NCI-H774 (cell line): Measurements from ENCODE around the gene SERTM2.
"Not testable (repeated sequence)": the region's sequence is repeated elsewhere in the genome, so short reads cannot be mapped to it uniquely, and the experiment has no call there.

Experiments used
- DNase-seq: peaks from one replicate; lab custom pipeline; 2025; lab: John Stamatoyannopoulos, UW

The SERTM2 gene

DNA sequence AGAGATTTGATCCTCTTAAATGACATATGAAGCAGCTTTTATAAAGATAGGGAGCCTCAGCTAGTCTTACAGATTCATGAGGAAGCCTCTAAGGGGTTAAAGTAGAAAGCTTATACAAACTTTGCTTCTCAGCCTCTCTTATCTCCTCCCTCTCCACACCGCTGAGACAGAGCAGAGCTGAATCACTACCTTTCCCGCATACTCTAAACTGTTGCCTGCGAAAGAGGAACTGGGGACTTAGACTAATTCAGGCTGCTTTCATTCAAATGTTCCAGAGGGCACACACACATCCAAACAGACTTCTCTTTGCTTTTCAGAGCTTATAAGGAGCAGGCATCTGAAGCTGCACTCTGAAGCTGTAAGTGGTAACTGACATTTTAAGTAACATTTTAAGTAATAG is at the start of gene SERTM2:
SERTM2 (plus strand) TSS at position 169 of the 400 bp plus-strand sequence. CDS start 7,213 bp downstream, outside the sequence.
- DNase-seq, result no peak

DNA sequence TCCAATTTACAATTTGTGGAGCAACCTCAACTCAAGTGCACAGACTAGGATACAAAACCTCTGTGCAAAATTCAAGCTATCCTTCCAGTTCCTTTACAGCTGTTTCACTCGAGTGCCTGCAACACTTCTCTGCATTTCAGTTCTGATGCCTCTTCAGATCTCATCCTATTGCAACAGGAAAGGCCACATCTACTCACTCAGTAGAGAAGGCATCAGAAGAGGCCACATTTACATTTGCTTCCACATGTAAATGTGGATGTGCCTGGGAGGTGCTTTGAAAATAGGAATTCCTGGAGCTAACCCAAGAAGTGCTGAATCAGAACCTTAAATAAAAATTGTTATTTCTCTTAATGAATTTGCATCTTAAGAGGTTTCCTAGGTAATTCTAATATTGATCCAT is 45.8 kb upstream of the SERTM2 start:
- DNase-seq, result no peak

DNA sequence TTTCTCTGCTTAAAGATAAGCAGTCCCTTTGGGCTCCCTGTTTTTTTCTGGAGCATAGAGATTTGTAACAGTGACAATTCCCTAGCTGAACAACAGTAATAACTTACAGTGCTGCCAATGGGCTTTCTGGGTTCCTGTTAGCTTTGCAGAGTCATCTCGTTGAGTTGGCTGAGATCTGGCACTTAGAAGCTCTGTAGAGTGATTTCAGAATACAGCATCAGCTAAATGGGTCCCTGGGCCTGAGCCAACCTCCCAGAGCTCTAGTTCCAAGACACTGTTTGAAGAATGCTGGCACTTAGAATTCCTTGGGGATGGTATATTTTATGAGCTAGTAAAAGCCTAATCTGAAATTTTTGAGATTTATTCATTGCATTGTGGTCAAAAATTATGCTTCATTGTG is 43.5 kb upstream of the SERTM2 start:
- no peak for DNase-seq

DNA sequence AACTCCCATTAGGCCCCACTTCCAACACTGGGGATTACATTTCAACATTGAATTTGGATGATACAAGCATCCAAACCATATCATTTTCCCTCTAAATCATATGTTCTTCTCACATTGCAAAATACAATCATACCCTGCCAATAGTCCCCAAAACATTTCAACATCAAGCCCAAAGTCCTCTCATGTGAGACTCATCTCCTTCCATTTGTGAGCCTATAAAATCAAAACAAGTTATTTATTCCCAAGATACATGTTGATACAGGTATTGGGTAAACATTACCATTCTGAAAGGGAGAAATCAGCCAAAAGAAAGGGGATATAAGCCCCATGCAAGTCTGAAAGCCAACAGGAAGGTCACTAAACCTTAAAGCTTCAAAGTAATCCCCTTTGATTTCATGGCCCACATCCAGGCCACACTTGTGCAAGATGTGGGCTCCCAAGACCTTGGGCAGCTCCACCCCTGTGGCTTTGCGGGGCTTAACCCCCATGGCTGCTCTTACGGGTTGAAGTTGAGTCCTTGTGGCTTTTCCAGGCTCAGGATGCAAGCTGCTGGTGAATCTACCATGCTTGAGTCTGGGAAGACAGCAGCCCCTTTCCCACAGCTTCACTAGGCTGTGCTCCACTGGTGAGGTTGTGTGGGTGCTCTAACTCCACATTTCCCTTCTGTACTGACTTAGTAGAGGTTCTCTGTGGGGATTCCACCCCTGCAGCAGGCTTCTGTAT is 40.6 kb upstream of the SERTM2 start:
- DNase-seq, result no peak

DNA sequence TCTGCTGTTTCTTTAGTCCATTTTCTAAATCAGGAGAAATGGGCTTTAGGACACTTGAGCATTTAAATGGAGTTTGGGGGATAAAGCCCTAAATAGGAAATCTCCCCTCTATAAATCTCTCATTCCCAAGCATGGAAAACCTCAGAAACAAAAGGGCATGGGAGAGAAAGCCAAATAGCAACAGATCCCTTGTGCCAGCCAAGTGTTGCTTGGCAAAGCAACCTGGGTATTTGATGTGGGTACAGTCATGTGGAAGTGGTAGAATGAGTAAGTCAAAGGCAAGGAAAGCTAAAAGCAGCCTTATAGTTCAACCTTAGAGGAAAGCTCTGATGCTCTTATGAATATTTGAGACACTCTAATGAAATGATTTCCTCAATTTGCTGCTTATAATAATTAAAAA is 29.5 kb upstream of the SERTM2 start:
- DNase-seq, result no peak

GRCh38 chrX:111483135-111483534 is 28.3 kb upstream of the SERTM2 start:
- no peak for DNase-seq

GRCh38 chrX:111483881-111484280 is 27.6 kb upstream of the SERTM2 start:
- no peak for DNase-seq

- no peak for DNase-seq
These were observed 20.8 kb upstream of the SERTM2 start for GRCh38 chrX:111490688-111491087.

DNA sequence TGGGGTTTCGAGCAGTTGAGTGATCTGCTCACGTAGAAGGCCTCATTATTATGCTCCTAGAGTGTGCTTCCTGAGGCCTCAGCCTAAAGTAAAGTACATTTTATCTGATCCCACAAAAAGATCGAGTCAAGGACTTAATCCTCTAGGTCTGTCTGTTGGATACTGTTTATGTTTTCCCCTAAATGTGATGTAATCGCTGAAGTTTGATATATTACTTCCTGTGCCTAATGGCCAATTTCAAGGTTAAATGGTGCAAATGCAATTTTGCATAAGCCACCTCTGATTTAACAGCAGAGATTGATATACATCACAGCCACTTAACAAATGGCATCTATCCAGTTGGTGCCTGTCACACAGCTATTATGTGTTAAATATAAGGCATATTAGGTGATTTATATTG is 19.4 kb upstream of the SERTM2 start:
- DNase-seq, result no peak

GRCh38 chrX:111498538-111499103 is 12.8 kb upstream of the SERTM2 start:
- no peak for DNase-seq

DNA sequence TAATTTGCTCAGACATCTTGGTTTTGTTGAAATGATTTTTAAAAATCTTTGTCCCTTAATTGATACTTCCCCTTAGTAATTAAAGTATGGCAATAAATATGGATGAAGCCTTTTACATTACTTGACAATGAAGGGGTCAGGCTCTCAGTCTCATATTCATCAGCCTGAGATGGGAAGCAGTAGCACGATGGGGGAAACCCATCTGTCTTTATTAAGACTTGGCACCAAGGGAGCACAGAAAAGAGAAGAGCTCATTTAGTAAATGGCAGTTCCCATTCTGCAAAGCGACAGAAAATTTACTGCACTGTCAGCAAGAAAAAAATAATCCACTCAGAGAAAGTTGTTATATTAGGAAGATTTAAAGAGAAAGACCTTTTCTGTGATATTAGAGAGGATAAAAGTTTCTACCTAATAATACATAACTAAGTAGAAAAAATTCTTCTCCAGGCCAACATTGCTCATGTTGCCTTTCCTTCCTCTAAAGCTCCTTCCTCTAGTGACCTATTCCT is 7.9 kb upstream of the SERTM2 start:
- no peak for DNase-seq

DNA sequence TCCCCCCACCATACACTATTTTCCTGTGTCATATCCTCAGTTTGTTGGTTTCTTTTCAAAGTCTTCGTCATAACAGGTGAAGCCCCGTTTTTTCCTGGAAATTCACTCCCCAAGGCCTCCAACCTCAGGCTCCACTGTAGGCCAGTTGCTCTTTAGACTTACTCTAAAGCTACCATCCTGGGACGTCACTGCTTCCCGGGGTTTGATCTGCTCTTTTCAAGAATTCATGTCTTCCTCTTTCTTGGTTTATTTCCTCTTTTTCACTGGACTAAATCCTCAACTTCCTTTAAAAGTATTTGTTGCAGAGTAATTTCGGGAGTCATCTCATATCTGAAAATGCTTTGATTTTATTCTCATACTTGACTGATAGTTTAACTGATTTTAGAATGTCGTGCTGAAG is 6.5 kb upstream of the SERTM2 start:
- DNase-seq, result no peak

DNA sequence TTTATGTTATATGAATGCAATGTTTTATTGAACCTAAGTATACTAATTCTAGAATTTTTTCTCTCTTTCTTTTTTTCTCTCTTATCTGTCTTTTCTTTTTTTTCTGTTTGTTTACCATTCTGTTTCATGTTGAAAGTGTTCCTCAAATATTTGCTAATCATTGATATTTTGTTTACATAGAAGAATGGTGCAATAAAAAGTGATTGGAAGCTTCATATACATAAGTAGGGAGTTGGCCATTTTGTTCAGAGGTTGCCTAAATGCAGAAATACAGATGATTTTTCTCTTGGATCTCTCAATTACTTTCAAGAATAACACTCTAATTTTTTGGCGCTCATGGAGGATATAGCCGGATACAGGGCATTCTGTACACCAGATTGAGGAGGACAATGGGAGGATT is 5.7 kb upstream of the SERTM2 start:
- DNase-seq, result no peak

DNA sequence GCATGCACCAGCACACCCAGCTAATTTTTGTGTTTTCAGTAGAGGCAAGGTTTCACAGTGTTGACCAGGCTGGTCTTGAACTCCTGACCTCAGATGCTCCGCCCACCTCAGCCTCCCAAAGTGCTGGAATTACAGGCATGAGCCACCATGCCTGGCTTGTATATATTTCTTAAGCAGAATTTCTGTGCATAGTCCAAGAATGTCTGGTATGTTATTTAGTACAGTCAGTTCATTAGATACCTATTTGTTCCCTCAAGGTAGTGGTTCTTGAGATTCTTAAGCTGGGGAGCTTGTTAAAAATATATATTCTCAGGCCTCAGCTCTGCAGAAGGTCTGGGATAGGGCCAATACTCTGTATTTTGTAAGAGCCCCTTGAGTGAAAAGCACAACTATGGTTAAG is 4.6 kb upstream of the SERTM2 start:
- no peak for DNase-seq

GRCh38 chrX:111507933-111508332 is 3.5 kb upstream of the SERTM2 start:
- no peak for DNase-seq

- DNase-seq, result no peak
These were observed 3.9 kb downstream of the SERTM2 start for GRCh38 chrX:111515298-111515697.

DNA sequence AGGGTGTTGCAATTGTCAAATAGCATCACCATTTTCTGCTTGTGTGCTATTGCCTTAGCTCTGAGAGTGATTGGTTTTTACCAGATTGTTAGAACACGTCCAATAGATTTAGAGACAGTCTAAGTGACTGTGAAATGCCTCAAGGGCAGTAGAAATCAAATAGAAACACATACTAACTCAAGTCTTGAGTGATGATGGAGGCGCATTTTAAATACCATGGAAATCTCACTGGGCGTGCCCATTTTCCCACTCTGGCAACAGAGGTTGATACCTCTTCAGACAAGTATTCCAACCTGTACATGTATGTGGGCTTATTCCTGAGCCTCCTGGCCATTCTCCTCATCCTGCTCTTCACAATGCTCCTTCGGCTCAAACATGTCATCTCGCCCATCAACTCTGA is 7.2 kb downstream of the SERTM2 start:
- no peak for DNase-seq

DNA sequence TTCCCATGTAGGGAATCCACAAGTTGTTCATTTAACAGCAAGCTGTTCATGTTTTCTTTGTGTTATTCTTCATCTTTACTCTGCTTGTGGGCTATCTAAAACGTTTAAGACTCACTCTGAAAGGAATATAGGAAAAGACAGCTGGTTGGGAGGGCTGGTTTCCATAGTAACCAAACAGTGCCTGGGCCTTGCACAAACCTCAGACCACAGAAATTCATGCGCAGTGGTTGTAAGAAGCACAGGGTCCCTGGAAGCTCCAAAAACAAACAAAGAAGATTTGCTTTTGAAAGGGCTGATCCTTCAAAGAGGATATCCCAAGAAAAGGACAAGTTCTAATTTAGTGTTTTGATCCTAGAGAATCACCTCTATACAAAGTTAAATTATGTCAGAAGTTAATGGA is 7.8 kb downstream of the SERTM2 start:
- DNase-seq, result no peak

GRCh38 chrX:111520506-111520905 is 9.1 kb downstream of the SERTM2 start:
- DNase-seq, result no peak

DNA sequence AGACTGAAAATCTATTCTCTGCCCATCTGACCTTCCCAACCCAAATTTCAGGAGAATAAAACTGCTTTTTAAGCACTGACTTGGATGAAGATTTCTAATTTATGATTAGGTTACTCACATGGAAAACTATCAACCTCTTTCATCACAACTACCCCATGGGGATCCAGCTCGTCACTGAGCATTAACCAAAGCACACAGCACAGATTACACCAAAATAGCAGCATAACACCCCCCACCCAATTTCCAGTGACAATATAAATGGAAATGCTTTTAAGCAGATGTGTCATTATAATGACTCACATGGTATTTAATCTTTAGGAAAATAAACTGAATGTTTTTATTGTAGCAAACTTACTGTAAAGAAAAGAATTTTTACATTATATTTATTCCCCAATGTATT is 9.7 kb downstream of the SERTM2 start:
- DNase-seq, result no peak

- DNase-seq, result no peak
These were observed 31.8 kb downstream of the SERTM2 start for GRCh38 chrX:111543212-111543741.

- not testable (repeated sequence) for DNase-seq
These were observed 37.8 kb downstream of the SERTM2 start for GRCh38 chrX:111549235-111549634.

- no peak for DNase-seq
These were observed 44.0 kb downstream of the SERTM2 start for GRCh38 chrX:111555406-111555958.
